Prostate gland (tissue), 2 donors: ENCODE results near the gene TFAP2B. TPM values are rescaled to one million over a fixed set of nuclear protein-coding genes. Genes with fewer than 3 reads are reported as not detected.

ENCODE experiments used
- DNase-seq: peaks from one replicate; pipeline ENCODE4 v3.0.0-alpha.2; 2019; ENCODE audit warnings: low spot score
- H3K27ac ChIP-seq, 2 donors: fragments of 200-600 bp; sonication (generic); 2 replicates each; pipeline ENCODE4 v1.5.1; 2017 to 2019
- H3K27me3 ChIP-seq: fragments of 200-600 bp; sonication (generic); replicated peaks from 2 replicates; pipeline ENCODE4 v1.5.1; 2019; ENCODE audit not compliant: insufficient read depth
- H3K36me3 ChIP-seq, 2 donors: fragments of 200-600 bp; sonication (generic); 1 replicate in 1 of 2; 2 replicates in 1 of 2; pipeline versions ENCODE4 v1.5.1 to v1.8.1; 2017 to 2019
- H3K4me1 ChIP-seq: fragments of 200-600 bp; sonication (generic); replicated peaks from 2 replicates; pipeline ENCODE4 v1.5.1; 2019
- H3K4me3 ChIP-seq, 2 donors: fragments of 200-600 bp; sonication (generic); 2 replicates each; pipeline ENCODE4 v1.5.1; 2017 to 2019
- H3K9me3 ChIP-seq: fragments of 200-600 bp; sonication (generic); 2 replicates; pipeline ENCODE4 v1.5.1; 2017
- POLR2A ChIP-seq: fragments of 450-650 bp; IDR thresholded peaks from one replicate; pipeline ENCODE4 v1.6.1; 2016; ENCODE audit warnings: antibody characterized with exemption, mild to moderate bottlenecking
- POLR2AphosphoS5 ChIP-seq: sonication (generic); formaldehyde crosslinking; IDR thresholded peaks from one replicate; pipeline ENCODE4 v1.6.1; 2017; ENCODE audit warnings: antibody characterized with exemption
- WGBS: methylation state at CpG from one replicate; pipeline ENCODE4 v1.1.5; 2018; 5-methylcytosine and 5-hydroxymethylcytosine counted together
- intact Hi-C: fragments of 100-400 bp; cut with DNase I; formaldehyde crosslinking; loops from one replicate; pipeline ENCODE4 v1.14.2; 2022
- total RNA-seq, 2 donors: library from RNA; depleted of rRNA; stranded (reverse); fragments of >200 nt; gene quantifications; one replicate each; pipeline ENCODE4 v1.1.0, GENCODE V29; 2016
- TF ChIP-seq, protein P1 (sequence below), 4 experiments: fragments of 200-600 bp in 2 of 4; fragments of 450-650 bp in 2 of 4; sonication (generic) in 2 of 4; IDR thresholded peaks; 1 replicate in 3 of 4; 2 replicates in 1 of 4; pipeline ENCODE4 v1.5.1; 2016 to 2019; ENCODE audit warnings: antibody characterized with exemption in 4 of 4, mild to moderate bottlenecking in 2 of 4, moderate library complexity in 2 of 4

TFAP2B gene
- total RNA-seq, 2 donors from 2014 or later: 0.06 TPM; not detected in 1

DNA sequence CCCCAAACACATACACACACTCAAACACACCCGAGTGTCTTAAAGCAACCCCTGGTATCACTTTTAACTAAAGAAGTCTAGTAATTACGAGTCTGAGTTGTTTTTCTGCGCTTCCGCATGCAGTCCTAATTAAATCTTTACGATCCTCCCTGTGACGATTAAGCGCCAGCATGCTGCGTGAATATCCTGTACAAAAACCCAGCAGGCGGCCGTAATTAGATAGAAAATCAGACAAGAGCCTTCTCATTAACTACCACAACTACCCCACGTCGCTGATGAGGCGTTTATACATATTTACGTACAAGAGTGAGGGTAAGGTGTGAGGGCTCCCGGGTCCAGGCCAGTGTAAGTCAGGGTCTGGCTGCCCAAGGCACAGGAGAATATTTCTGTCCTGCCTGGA lies 8.1 kb downstream of the TFAP2B start:
- 5% methylated on average over 15 of the region's 15 CpGs for WGBS
- Histone ChIP-seq H3K36me3 (no peaks in the 10 kb centered on the region), H3K27ac (no peak overlapping the region), H3K4me3 (no peak overlapping the region), H3K4me1 (no peaks in the 10 kb centered on the region), H3K9me3 (no peaks in the 10 kb centered on the region), H3K27me3 (peaks cover 19% of the 10 kb centered on the region)
- intact Hi-C loops: no loop called here
- no peak for DNase-seq
- TF ChIP-seq POLR2A (no peak), POLR2AphosphoS5 (no peak)
- TF ChIP-seq, protein P1, sequence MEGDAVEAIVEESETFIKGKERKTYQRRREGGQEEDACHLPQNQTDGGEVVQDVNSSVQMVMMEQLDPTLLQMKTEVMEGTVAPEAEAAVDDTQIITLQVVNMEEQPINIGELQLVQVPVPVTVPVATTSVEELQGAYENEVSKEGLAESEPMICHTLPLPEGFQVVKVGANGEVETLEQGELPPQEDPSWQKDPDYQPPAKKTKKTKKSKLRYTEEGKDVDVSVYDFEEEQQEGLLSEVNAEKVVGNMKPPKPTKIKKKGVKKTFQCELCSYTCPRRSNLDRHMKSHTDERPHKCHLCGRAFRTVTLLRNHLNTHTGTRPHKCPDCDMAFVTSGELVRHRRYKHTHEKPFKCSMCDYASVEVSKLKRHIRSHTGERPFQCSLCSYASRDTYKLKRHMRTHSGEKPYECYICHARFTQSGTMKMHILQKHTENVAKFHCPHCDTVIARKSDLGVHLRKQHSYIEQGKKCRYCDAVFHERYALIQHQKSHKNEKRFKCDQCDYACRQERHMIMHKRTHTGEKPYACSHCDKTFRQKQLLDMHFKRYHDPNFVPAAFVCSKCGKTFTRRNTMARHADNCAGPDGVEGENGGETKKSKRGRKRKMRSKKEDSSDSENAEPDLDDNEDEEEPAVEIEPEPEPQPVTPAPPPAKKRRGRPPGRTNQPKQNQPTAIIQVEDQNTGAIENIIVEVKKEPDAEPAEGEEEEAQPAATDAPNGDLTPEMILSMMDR (IDR thresholded peaks at IDR 0.05): no peak

DNA sequence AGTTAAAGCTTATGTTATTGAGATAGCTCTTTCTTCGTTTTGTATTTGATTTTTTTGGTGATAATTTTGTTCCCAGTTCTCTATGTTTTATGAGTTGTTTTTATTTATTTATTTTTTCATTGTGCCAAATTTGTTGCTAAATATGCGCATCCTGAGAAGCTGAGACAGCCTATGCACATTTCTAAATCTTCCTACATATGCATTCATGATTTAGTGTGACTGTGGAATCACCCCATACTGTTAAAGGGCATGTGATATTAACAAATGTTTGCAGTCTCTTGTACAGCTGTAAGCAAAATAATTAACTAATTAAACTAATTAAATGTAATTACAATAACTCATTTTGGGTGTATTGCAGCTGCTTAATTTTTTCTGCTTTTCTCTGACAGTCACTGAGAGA lies 10.4 kb downstream of the TFAP2B start:
- Histone ChIP-seq H3K4me3 (no peak overlapping the region), H3K9me3 (no peaks in the 10 kb centered on the region), H3K27me3 (peaks cover 10% of the 10 kb centered on the region), H3K27ac (no peak overlapping the region), H3K4me1 (no peaks in the 10 kb centered on the region), H3K36me3 (no peaks in the 10 kb centered on the region)
- WGBS: 16% methylated on average over 2 of the region's 2 CpGs
- TF ChIP-seq, protein P1 (IDR thresholded peaks at IDR 0.05): no peak
- TF ChIP-seq POLR2A (no peak), POLR2AphosphoS5 (no peak)
- intact Hi-C loops: no loop called here
- no peak for DNase-seq

DNA sequence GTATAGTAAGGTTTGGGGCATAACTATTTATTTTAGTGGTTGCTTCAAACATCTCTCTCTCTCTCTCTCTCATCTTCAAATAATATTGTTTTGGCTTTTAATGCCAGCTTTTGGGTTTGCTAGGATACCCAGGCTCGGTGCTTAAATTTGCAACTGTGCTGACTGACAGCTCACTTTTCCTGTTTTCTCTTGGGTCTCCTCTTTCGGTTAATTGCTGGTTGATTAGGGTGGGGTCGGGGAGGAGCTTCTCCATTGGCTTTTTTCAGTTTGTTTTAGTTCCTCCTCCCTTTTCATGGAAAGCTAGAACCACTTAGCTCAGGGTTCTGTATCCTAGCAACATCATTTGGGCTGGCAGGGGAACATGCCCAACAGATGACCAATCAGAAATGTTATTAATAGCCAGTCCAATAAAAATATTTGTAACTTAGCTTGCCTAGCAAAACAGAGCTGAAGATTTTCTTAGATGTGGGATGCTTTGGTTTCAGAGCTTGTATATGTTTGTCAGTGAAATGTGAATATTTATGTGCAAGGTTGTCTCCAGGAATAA lies 11.3 kb downstream of the TFAP2B start:
- DNase-seq: no peak
- Histone ChIP-seq H3K27ac (no peak overlapping the region), H3K4me1 (no peaks in the 10 kb centered on the region), H3K27me3 (peaks cover under 1% of the 10 kb centered on the region), H3K36me3 (no peaks in the 10 kb centered on the region), H3K4me3 (no peak overlapping the region), H3K9me3 (no peaks in the 10 kb centered on the region)
- intact Hi-C loops: no loop called here
- 3% methylated on average over 3 of the region's 3 CpGs for WGBS
- no peak for TF ChIP-seq POLR2A
- TF ChIP-seq, protein P1 (IDR thresholded peaks at IDR 0.05): no peak
- no peak for TF ChIP-seq POLR2AphosphoS5

DNA sequence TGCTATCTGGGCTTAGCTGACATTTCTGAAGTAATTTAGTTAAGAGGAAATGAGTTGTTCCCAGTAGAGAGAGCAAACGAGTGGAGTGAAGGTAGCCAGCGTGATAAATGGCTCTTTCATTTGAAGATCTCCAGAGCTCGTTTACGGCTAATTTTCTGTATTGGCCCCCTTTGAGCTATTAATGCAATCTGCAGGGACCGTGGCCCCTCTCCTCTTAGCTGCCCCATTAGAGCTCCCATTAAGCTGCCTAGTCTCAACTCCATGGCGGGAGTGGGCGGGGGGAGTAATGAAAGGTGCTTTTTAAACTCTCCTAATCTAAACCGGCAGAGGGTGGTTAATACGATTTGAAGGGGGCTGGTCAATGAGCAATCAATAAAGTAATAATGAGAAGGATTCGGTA lies 12.5 kb downstream of the TFAP2B start:
- WGBS: 8% methylated on average over 10 of the region's 10 CpGs
- TF ChIP-seq POLR2AphosphoS5 (no peak), POLR2A (no peak)
- TF ChIP-seq, protein P1 (IDR thresholded peaks at IDR 0.05): no peak
- Histone ChIP-seq H3K36me3 (no peaks in the 10 kb centered on the region), H3K27me3 (no peaks in the 10 kb centered on the region), H3K9me3 (no peaks in the 10 kb centered on the region), H3K4me3 (no peak overlapping the region), H3K27ac (no peak overlapping the region), H3K4me1 (no peaks in the 10 kb centered on the region)
- intact Hi-C loops: no loop called here
- no peak for DNase-seq

DNA sequence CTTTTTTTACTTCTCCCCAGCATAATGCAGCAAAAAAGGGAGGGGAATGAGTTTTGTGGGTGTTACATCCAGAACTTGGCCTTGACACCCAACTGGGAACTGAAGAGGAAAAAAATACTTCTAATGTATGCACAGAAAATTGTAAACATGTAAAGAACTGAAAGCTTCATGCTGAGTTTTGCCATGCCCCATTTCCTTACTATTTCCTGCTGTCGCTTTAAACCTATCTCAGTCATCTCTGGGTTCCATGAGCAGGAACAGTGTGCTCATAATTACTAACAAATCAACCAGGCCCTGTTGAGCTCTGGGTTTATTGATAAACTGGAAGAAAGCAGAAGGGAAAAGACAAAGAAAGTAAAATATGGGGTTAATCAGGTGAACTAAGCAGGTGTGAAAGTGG lies 14.2 kb downstream of the TFAP2B start:
- Histone ChIP-seq H3K27me3 (no peaks in the 10 kb centered on the region), H3K4me3 (no peak overlapping the region), H3K36me3 (no peaks in the 10 kb centered on the region), H3K27ac (no peak overlapping the region), H3K9me3 (no peaks in the 10 kb centered on the region), H3K4me1 (no peaks in the 10 kb centered on the region)
- TF ChIP-seq, protein P1 (IDR thresholded peaks at IDR 0.05): no peak
- TF ChIP-seq POLR2A (no peak), POLR2AphosphoS5 (no peak)
- WGBS: 64% methylated on average over 1 of the region's 1 CpG
- DNase-seq: no peak
- intact Hi-C loops: no loop called here
